GM15510 (cell line): ENCODE measurements around the gene NFATC1.

Experiments
- POLR2A ChIP-seq: IDR thresholded peaks from 3 replicates; pipeline ENCODE4 v1.6.1; 2011; ENCODE audit warnings: borderline replicate concordance; ENCODE audit not compliant: insufficient read length; ENCODE audit errors: extremely low read depth

Gene NFATC1

GRCh38 chr18:79523206-79523735 lies 127.5 kb downstream of the NFATC1 start:
- no peak for TF ChIP-seq POLR2A

GRCh38 chr18:79523736-79524180 lies 128.0 kb downstream of the NFATC1 start:
- no peak for TF ChIP-seq POLR2A

GRCh38 chr18:79524181-79525078 lies 128.7 kb downstream of the NFATC1 start:
- TF ChIP-seq POLR2A = no peak

GRCh38 chr18:79525556-79526467 lies 130.1 kb downstream of the NFATC1 start:
- no peak for TF ChIP-seq POLR2A

GRCh38 chr18:79526468-79527460 lies 131.0 kb downstream of the NFATC1 start:
- TF ChIP-seq POLR2A = no peak

GRCh38 chr18:79527656-79528315 lies 132.1 kb downstream of the NFATC1 start:
- TF ChIP-seq POLR2A = no peak

- TF ChIP-seq POLR2A = no peak
These were observed 132.6 kb downstream of the NFATC1 start for GRCh38 chr18:79528316-79528695.

GRCh38 chr18:79528846-79529245 lies 133.1 kb downstream of the NFATC1 start:
- TF ChIP-seq POLR2A = no peak

GRCh38 chr18:79529296-79529695 lies 133.6 kb downstream of the NFATC1 start:
- TF ChIP-seq POLR2A = no peak

GRCh38 chr18:79529991-79530390 lies 134.3 kb downstream of the NFATC1 start:
- no peak for TF ChIP-seq POLR2A

GRCh38 chr18:79530821-79531220 lies 135.1 kb downstream of the NFATC1 start:
- no peak for TF ChIP-seq POLR2A

- no peak for TF ChIP-seq POLR2A
These were observed 135.7 kb downstream of the NFATC1 start for GRCh38 chr18:79531386-79531785.

- no peak for TF ChIP-seq POLR2A
These were observed 136.2 kb downstream of the NFATC1 start for GRCh38 chr18:79531926-79532312.

- no peak for TF ChIP-seq POLR2A
These were observed 136.7 kb downstream of the NFATC1 start for GRCh38 chr18:79532313-79533007.

GRCh38 chr18:79533146-79533545 lies 137.4 kb downstream of the NFATC1 start:
- TF ChIP-seq POLR2A = no peak
